ENCODE results near the gene CACNA1E. TPM values are rescaled to one million over a fixed set of nuclear protein-coding genes. Genes with fewer than 3 reads are reported as not detected.

The CACNA1E gene
- total and polyA plus RNA-seq, 10 donors = 0.02 to 6.1 (median 1.2) TPM

GRCh38 chr1:181630398-181630797 lies 147.1 kb downstream of the CACNA1E start:
- DNase-seq = no peak
- Histone ChIP-seq H3K36me3 (no peaks in the 10 kb centered on the region), H3K27ac (no peak overlapping the region), H3K4me1 (no peaks in the 10 kb centered on the region), H3K27me3 (replicated peaks in 1 of 7) (peaks cover 0 to 5% (median 0%) of the 10 kb centered on the region in 7 donors), H3K4me3 (no peak overlapping the region), H3K9me3 (no peaks in the 10 kb centered on the region)
- intact Hi-C loops (cut with DNase I; ENCODE audit: low total_unique reads) = no loop called here
- 53 to 68% (median 64%) methylated on average over 2 of the region's 2 CpGs for WGBS, 5 donors
- no peak for TF ChIP-seq POLR2AphosphoS5 (IDR thresholded peaks at IDR 0.05)
- no peak for TF ChIP-seq POLR2A (IDR thresholded peaks at IDR 0.05)
- TF ChIP-seq CTCF (IDR thresholded peaks at IDR 0.05 in 8 of 11, conservative IDR thresholded peaks at IDR 0.05 in 3 of 11) = no peak

- intact Hi-C loops (cut with DNase I; ENCODE audit: low total_unique reads) = no loop called here
- TF ChIP-seq POLR2AphosphoS5 (IDR thresholded peaks at IDR 0.05) (no peak), CTCF (IDR thresholded peaks at IDR 0.05 in 8 of 11, conservative IDR thresholded peaks at IDR 0.05 in 3 of 11) (no peak), POLR2A (IDR thresholded peaks at IDR 0.05) (no peak)
Measured at GRCh38 chr1:181630838-181631237, 147.5 kb downstream of the CACNA1E start.

GRCh38 chr1:181632492-181632891 lies 149.2 kb downstream of the CACNA1E start:
- intact Hi-C loops (cut with DNase I; ENCODE audit: low total_unique reads) = no loop called here
- H3K36me3 ChIP-seq = no peaks in the 10 kb centered on the region
- TF ChIP-seq POLR2A (IDR thresholded peaks at IDR 0.05) (no peak), POLR2AphosphoS5 (IDR thresholded peaks at IDR 0.05) (no peak), CTCF (IDR thresholded peaks at IDR 0.05 in 8 of 11, conservative IDR thresholded peaks at IDR 0.05 in 3 of 11) (no peak)
- 56 to 65% (median 62%) methylated on average over 1 of the region's 1 CpG for WGBS, 5 donors
- no peak overlapping the region for H3K27ac ChIP-seq
- no peak for DNase-seq
- H3K27me3 ChIP-seq (replicated peaks in 1 of 7) = peaks cover 0 to 5% (median 0%) of the 10 kb centered on the region in 7 donors
- H3K4me3 ChIP-seq = no peak overlapping the region
- H3K9me3 ChIP-seq = no peaks in the 10 kb centered on the region
- no peaks in the 10 kb centered on the region for H3K4me1 ChIP-seq

More at GRCh38 chr1:181630838-181631237, 147.5 kb downstream of the CACNA1E start:
- no peak overlapping the region for H3K4me3 ChIP-seq
- no peaks in the 10 kb centered on the region for H3K4me1 ChIP-seq
- WGBS, 5 donors = 64 to 82% (median 72%) methylated on average over 3 of the region's 3 CpGs
- peaks cover 0 to 5% (median 0%) of the 10 kb centered on the region in 7 donors for H3K27me3 ChIP-seq (replicated peaks in 1 of 7)
- no peak overlapping the region for H3K27ac ChIP-seq
- no peaks in the 10 kb centered on the region for H3K36me3 ChIP-seq
- no peaks in the 10 kb centered on the region for H3K9me3 ChIP-seq
- no peak for DNase-seq

GRCh38 chr1:181632960-181633359 lies 149.6 kb downstream of the CACNA1E start:
- H3K27me3 ChIP-seq (replicated peaks in 1 of 7) = peaks cover 0 to 5% (median 0%) of the 10 kb centered on the region in 7 donors
- intact Hi-C loops (cut with DNase I; ENCODE audit: low total_unique reads) = no loop called here
- WGBS, 5 donors = 81 to 91% (median 86%) methylated on average over 6 of the region's 6 CpGs
- no peaks in the 10 kb centered on the region for H3K4me1 ChIP-seq
- no peaks in the 10 kb centered on the region for H3K9me3 ChIP-seq
- TF ChIP-seq POLR2A (IDR thresholded peaks at IDR 0.05) (no peak), CTCF (IDR thresholded peaks at IDR 0.05 in 8 of 11, conservative IDR thresholded peaks at IDR 0.05 in 3 of 11) (no peak), POLR2AphosphoS5 (IDR thresholded peaks at IDR 0.05) (no peak)
- no peak for DNase-seq
- H3K27ac ChIP-seq = no peak overlapping the region
- H3K4me3 ChIP-seq = no peak overlapping the region
- H3K36me3 ChIP-seq = no peaks in the 10 kb centered on the region

Measured in spleen (tissue), 11 donors.